Testis (tissue), 2 donors: ENCODE measurements around the gene PLVAP.

Source experiments
- CTCF ChIP-seq, 3 experiments: fragments of 450-650 bp in 2 of 3; fragments of 200-600 bp in 1 of 3; sonication (generic) in 1 of 3; IDR thresholded peaks; one replicate each; pipeline ENCODE4 v1.5.1; 2016 to 2019; ENCODE audit warnings: antibody characterized with exemption in 3 of 3, mild to moderate bottlenecking in 2 of 3, moderate library complexity in 1 of 3
- POLR2A ChIP-seq: fragments of 450-650 bp; IDR thresholded peaks from one replicate; pipeline ENCODE4 v1.6.1; 2017; ENCODE audit warnings: antibody characterized with exemption, mild to moderate bottlenecking, moderate library complexity

GRCh38 chr19:17421942-17422341 is 44.8 kb upstream of the PLVAP start:
- TF ChIP-seq CTCF (IDR thresholded peaks at IDR 0.05) (no peak), POLR2A (no peak)
